Stimulated activated CD4-positive, alpha-beta T cell treated with anti-CD3 and anti-CD28 coated beads, Interleukin-4, amount 100 ng/mL, for 1 hour (primary cell): Measurements from ENCODE around the gene EPRS1.
"Not testable (repeated sequence)": the region's sequence is repeated elsewhere in the genome, so short reads cannot be mapped to it uniquely, and the experiment has no call there.

Experiments
- DNase-seq: peaks from one replicate; pipeline ENCODE4 v3.0.0-alpha.2; 2020

The EPRS1 gene

DNA sequence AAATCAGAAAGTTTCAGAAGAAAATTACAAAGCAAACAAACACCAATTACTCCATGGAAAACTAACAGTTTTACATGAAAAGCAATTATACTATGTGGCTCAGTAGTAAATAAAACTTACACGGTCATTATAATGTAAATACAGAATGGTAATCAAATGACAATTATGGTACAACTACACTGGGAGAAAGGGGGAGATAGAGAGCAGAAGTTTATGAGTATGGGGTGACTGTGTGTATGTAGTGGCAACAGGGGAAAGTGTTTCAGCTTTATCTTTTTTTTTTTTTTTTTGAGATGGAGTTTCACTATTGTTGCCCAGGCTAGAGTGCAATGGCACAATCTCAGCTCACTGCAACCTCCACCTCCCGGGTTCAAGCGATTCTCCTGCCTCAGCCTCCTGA lies 8.5 kb downstream of the EPRS1 start:
- not testable (repeated sequence) for DNase-seq

DNA sequence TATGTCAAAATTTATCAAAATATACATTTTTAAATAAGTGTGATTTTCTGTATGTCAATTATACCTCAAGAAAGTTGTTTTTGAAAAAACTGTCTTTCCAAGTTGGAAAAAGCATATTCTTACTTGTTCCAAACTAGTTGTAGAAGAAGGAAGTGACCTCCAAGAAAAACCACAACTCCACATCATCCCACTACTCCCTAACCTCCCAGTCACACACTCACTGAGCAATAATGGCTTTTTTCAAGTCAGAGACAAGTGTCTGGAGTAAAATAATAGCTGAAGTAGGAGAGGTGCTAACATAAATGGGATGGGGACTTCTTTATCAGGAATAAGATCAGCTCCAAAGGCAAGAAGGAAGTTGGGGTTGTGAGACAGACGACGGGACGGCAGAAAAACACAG lies 13.4 kb downstream of the EPRS1 start:
- no peak for DNase-seq

DNA sequence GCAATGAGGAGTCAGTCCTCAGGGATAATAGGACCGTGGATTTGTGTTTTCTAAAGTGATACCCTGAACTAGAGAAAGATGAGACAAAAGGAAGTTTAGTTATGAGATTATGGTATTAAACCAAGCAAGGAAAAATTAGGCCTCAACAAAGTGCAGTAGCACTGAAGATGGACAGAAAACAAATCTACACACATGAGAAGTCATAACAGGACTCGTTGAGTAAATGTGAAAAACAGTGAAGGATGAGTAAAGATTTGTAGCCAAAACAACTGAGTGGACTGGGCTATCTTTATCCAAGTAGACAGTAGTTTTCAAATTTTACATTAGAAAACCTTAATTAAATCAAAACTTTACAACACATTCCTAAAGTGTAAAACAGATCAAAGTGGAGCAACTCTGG lies 15.0 kb downstream of the EPRS1 start:
- no peak for DNase-seq

DNA sequence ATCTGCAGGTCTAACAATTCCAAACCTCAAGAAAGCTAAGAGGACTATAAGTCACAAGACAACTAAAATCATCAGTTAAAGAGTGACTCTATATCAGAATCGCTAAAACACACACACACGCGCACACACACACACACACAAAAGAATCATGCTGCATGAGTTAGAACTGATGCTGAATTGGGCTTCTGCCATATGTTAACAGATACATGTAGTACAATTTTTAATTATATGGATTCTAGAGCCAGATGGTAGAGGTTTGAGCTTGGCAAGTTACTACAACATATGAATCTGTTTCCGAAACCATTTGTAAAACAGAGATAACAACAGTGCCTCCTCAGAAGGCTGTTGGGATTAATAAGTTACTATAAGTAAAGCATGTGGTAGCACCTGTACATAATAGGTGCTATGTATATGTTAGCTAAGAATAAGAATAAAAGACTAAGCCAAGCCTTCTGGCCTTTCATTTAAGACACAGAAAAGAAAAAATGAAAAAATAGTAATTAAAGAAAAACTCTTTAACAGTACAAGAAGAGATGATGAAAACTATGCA lies 17.9 kb downstream of the EPRS1 start:
- no peak for DNase-seq

DNA sequence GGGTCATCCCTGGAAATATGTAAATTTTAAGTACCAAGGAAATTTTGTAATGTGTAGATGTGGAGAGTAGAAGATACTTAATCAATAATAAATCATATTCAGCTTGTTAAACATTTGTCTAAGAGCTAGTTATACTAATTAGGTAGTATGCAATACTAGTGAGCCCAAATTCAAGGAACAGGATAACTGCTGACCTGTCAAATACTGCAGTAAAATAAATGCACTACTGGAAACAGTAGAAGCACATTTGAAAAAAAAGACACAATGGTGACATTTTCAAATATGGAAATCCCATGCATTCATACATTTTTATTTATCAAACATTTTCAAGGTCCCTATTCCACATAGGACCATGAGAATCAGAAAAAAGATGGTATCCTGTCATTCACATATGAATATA lies 27.2 kb downstream of the EPRS1 start:
- no peak for DNase-seq

DNA sequence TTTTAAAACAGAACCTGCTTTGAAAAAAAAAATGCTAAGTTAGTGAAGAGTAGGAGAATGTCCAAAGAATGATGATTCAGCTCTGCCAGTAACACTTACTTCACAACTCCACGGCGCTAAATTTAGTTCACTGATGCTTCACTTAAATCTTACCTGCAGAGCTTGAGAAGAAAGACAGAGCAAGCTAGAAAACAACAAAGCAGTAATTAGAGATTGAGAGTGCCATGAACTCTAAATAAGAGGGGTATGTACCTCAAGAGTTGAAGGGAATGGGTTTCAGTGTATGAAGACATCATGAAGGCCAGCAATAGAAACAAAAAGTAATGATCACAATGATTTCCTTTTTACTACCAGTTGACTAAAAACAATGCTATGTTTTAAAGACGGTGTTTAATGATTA lies 32.8 kb downstream of the EPRS1 start:
- no peak for DNase-seq

DNA sequence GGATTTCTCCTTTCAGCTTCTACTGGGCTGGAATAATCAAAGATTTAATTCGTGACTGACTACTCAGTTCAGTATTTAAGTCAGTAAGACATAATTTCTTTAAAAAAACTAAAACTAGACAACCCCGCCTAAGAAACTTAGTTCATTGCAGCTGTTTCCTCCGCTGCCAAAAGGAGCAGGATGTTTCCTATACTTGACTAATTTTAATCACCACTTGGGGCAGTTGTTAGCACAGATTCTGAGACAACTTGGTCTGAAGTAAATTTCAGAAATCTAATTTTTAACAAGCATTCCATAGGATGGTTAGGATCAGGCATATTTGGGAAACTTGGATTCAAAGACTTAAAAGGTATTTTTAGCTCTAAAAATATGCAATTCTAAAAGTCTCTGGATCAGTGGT lies 34.0 kb downstream of the EPRS1 start:
- DNase-seq = no peak

DNA sequence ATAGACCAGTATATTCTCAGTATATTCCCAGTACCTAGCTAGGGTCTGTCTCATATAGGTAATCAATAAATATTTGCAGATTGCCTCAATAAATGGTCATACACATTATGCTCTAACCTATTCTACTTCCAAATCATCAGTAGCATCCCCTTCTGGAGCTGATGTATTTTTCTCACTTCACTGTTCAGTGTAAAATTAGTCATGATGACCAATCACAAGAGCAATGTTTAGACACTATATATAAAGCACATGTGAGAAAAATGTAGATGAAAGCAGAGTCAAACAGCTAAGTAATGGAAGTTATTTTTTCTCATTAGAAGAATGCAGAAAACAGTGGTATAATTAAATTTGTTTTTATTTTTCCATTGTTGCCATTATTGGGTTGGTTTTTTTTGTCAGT lies 34.7 kb downstream of the EPRS1 start:
- DNase-seq = no peak

DNA sequence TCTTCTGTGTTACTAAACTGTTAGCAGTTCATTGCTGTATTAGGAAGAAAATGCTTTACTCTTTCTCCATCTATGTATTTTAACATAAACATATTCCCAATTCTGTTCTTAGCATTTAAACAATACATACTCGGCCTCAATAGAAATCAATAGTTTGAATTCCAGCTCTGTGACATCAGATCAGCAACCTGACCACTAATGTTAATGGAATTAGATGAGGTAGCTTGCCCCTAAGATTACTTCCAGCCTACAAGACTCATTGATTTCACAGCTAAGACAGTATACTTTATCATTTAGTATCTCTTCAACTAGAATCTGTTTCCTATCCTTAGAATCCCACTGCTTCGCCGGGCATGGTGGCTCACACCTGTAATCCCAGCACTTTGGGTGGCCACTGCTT lies 38.9 kb downstream of the EPRS1 start:
- no peak for DNase-seq

DNA sequence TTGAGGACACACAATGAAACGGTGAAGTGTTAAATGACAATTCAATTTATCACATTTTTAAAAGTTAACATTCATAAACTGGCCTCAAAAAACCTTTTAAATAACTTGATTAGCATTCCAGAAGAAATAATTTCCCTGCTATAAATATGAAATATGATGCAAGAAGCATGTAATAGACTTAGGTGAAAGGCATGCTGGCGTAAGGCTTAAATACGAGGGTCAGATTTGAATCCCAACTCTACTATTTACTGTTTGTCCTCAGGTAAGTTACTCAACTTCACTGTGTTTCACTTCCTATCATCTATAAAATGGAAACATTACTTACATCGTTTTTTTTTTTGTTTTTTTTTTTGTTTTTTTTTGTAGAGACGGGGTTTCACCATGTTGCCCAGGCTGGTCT lies 40.8 kb downstream of the EPRS1 start:
- DNase-seq = no peak

DNA sequence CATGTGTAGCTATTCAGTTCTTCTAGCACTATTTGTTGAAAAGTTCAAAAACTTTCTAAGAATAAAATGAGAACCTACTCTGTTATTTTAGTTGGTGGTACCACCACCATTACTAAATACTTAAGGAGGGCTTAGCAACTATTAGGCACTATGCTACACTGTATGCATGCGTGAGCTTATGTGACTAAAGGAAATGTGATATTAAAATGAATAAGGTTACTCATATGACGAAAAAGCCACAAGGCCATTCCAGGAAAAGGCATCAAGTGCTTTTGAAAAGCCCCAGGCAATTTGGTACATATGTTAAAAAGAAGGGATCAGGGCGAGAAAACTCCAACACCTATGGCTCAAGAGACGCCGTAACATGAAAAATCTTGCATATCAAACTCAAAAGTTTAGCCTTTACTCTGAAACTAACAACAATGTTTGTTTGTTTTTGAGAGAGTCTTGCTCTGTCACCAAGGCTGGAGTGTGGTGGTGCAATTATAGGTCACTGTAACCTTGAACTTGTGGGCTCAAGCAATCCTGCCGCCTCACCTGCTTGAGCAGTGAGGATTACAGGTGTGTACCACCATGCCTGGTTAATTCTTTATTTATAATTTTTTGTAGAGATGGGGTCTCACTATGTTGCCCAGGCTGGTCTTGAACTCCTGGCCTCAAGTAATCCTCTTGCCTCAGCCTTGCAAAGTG lies 42.5 kb downstream of the EPRS1 start:
- DNase-seq = no peak

DNA sequence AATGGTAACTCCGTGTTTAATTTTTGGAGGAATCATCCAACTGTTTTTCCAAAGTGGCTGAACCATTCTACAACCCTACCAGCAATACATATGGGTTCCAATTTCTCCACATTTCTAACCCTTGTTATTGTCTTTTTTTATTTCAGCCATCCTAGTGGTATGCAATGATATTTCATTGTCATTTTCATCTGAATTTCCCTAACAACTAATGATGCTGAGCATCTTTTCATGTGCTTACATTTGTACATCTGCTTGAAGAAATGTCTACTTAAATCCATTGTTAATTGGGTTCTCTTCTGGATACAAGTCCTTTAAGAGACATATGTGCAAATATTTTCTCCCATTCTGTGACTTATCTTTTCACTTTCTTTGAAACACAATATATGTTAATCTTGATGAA lies 43.3 kb downstream of the EPRS1 start:
- no peak for DNase-seq

DNA sequence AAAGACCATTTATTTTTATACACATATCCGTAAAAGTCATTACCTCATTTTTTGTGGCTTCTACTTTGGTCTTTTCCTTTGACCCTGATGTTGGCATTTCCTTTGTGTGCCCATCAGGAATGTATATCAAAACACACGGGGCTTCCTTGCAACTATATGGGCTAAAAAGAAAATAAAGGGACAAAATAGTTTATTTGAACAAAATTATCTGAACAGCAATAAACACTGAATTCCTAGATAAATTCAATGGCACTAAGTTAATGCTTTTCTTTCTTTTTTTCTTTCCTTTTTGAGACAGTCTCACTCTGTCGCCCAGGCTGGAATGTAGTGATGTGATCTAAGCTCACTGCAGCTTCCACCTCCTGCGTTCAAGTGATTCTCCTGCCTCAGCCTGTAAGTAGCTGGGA lies 45.2 kb downstream of the EPRS1 start:
- no peak for DNase-seq

DNA sequence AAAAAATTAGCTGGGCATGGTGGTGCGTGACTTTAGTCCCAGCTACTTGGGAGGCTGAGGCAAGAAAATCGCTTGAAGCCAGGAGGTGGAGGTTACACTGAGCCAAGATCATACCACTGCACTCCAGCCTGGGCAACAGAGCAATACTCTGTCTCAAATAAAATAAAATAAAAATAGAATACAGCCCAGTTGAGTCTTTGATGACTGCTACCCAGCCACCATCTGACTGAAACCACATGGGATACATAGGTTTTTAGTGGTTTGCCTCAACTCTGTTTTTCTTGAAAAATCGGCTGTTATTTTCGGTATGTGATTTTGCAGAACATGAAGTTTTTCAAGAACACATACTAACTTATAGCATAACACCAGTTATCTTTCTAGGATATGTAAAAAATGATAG lies 46.5 kb downstream of the EPRS1 start:
- no peak for DNase-seq
